Measurements from ENCODE around the gene SPATA3. TPM values are rescaled to one million over a fixed set of nuclear protein-coding genes. Genes with fewer than 3 reads are reported as not detected.

SPATA3 gene
- total and polyA plus RNA-seq, 2 of the 13 experiments (the other 11 are each of a cell fraction or from before 2014, with no cell fraction given), result not detected

- TF ChIP-seq MBD4 (IDR thresholded peaks at IDR 0.05; ENCODE audit: borderline replicate concordance, low read length) (no peak), XBP1 (CRISPR knock-in tag; IDR thresholded peaks at IDR 0.05) (no peak), MYC (CRISPR knock-in tag; IDR thresholded peaks at IDR 0.05; ENCODE audit: borderline replicate concordance) (0 out of 2 replicates have a peak, but pooled peaks have one; percentile 24), TERF1 (CRISPR knock-in tag; IDR thresholded peaks at IDR 0.05) (no peak), GPBP1L1 (CRISPR knock-in tag; IDR thresholded peaks at IDR 0.05) (no peak), SP1 (IDR thresholded peaks at IDR 0.05) (no peak), SP1 (CRISPR knock-in tag; IDR thresholded peaks at IDR 0.05) (no peak), SP5 (CRISPR knock-in tag; IDR thresholded peaks at IDR 0.05; ENCODE audit: borderline replicate concordance, low read depth) (no peak), ZNF44 (CRISPR knock-in tag; IDR thresholded peaks at IDR 0.05) (no peak), ZNF225 (CRISPR knock-in tag; IDR thresholded peaks at IDR 0.05) (peak; percentile 24; the same call in 1 of the 2 replicates), NAIF1 (CRISPR knock-in tag; IDR thresholded peaks at IDR 0.05; ENCODE audit: borderline replicate concordance) (no peak), SKI (IDR thresholded peaks at IDR 0.05; ENCODE audit: partially characterized antibody) (no peak), RORA (CRISPR knock-in tag; IDR thresholded peaks at IDR 0.05) (no peak), MTERF4 (CRISPR knock-in tag; IDR thresholded peaks at IDR 0.05) (no peak), MAFK (conservative IDR thresholded peaks at IDR 0.05 in 1 of 2, IDR thresholded peaks at IDR 0.05 in 1 of 2; ENCODE audit: low read length in 2 of 2) (no peak), TCF7 (IDR thresholded peaks at IDR 0.05; ENCODE audit: low read depth) (no peak), RFX1 (IDR thresholded peaks at IDR 0.05) (no peak), TRIM24 (CRISPR knock-in tag; IDR thresholded peaks at IDR 0.05) (no peak), BCL3 (CRISPR knock-in tag; IDR thresholded peaks at IDR 0.05) (no peak), ATRX (CRISPR knock-in tag; IDR thresholded peaks at IDR 0.05; ENCODE audit: borderline replicate concordance) (no peak), ZNF780A (CRISPR knock-in tag; IDR thresholded peaks at IDR 0.05) (no peak), MZF1 (CRISPR knock-in tag; IDR thresholded peaks at IDR 0.05; ENCODE audit: borderline replicate concordance) (no peak)
These were observed 42.0 kb downstream of the SPATA3 start (continued) for GRCh38 chr2:231037731-231038482.
